NT2/D1 (cell line): ENCODE results near the gene C19orf53.

ENCODE experiments used
- YY1 ChIP-seq: IDR thresholded peaks from 2 replicates; pipeline ENCODE4 v1.6.1; 2011; ENCODE audit not compliant: insufficient read length, insufficient read depth
- ZNF274 ChIP-seq: IDR thresholded peaks from 2 replicates; pipeline ENCODE4 v1.6.1; 2011; ENCODE audit warnings: mild to moderate bottlenecking, low read depth, low read length

DNA sequence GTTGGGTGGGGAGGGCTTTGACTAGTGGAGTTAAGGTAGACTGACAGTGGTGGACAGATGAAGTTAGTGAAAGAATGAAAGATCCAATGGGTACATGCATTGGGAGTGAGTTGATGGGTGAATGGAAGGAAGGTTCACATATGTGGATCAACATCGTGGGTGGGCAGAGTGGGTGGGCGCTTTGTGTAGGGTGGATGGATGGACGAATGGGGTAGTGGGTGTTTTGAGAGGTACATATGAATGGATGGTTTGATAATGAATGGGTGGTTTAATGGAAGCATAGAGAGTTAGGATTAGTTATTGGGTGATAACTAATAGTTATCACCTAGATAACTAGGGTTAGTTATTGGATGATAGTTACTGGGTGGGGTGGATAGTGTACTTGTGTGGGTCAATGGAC is 32.5 kb downstream of the C19orf53 start:
- no peak for TF ChIP-seq YY1
- TF ChIP-seq ZNF274, result no peak
